ENCODE results near the gene COPG2. TPM values are rescaled to one million over a fixed set of nuclear protein-coding genes. Genes with fewer than 3 reads are reported as not detected.
"Not testable (repeated sequence)": the region's sequence is repeated elsewhere in the genome, so short reads cannot be mapped to it uniquely, and the experiment has no call there.

The COPG2 gene
- total and polyA plus RNA-seq, 2 donors (not counting 3 experiments of a cell fraction or from before 2014, with no cell fraction given) = 9.4 to 11.6 TPM

DNA sequence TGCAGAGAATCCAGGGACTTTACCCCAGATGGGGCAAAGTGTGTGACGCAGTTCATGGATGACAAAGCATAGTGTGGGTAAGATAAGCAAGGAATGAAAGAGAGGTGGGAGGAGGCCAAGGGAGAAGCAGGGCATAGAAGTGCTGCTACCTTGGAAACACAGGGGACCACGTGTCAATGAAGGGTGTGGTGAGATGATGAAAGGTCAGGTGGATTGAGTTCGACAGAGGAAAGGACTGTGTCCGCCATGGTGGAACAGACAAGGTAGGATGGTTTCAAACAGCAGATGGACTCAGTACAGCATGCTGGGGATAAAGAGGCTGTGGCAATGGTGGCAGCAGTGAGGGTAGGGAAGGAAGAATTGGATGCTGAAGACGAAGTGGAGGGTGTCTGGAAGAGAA, 143.9 kb downstream of the COPG2 start:
- ChIA-PET CTCF (no interaction called here), POLR2A (no interaction called here)
- H3K4me1 ChIP-seq (ENCODE audit: control insufficient read depth, extremely low read depth, insufficient read depth, low read length) = peaks cover 6% of the 10 kb centered on the region
- no peak overlapping the region for H3K4me3 ChIP-seq (replicated peaks in 1 of 3; ENCODE audit: insufficient read depth in 1 of 3, low read depth in 1 of 3, low read length in 3 of 3)
- H3K9me1 ChIP-seq (replicated peaks; ENCODE audit: control insufficient read depth, extremely low read depth, insufficient read depth, low read length) = no peaks in the 10 kb centered on the region
- H3K36me3 ChIP-seq (ENCODE audit: control insufficient read depth in 2 of 2, extremely low read depth in 1 of 2, insufficient read depth in 2 of 2, low read length in 2 of 2) = no peaks in the 10 kb centered on the region
- no peaks in the 10 kb centered on the region for H3K79me2 ChIP-seq (ENCODE audit: control insufficient read depth, insufficient read depth, low read length)
- FAIRE-seq (no peak), DNase-seq (ENCODE audit: low read depth, low spot score) (no peak)
- no peak overlapping the region for H2AFZ ChIP-seq (ENCODE audit: low read depth, low read length)
- intact Hi-C loops (cut with micrococcal nuclease) (no loop called here), dilution Hi-C loops (cut with MboI; ENCODE audit: extremely low pct_ligation_motif_present, low sequenced_read_pairs) (no loop called here)
- TF ChIP-seq MYC (IDR thresholded peaks at IDR 0.05; ENCODE audit: low read depth, low read length) = no peak
- TF ChIP-seq CTCF (IDR thresholded peaks at IDR 0.05; ENCODE audit: extremely low read depth in 1 of 2, insufficient read depth in 1 of 2, low read depth in 1 of 2, low read length in 2 of 2) = no peak
- no peak for TF ChIP-seq EZH2 (IDR thresholded peaks at IDR 0.05; ENCODE audit: borderline replicate concordance, low read depth, low read length, severe bottlenecking)
- no peak for TF ChIP-seq GATA2 (IDR thresholded peaks at IDR 0.05; ENCODE audit: insufficient read depth, insufficient read length, low read depth, low read length)
- TF ChIP-seq POLR2A (IDR thresholded peaks at IDR 0.05; ENCODE audit: low read depth, low read length) = no peak
- TF ChIP-seq FOS (IDR thresholded peaks at IDR 0.05; ENCODE audit: borderline replicate concordance, insufficient read depth, low read length) = no peak
- TF ChIP-seq POLR2AphosphoS5 (IDR thresholded peaks at IDR 0.05; ENCODE audit: insufficient read depth, low read depth, low read length) = no peak
- TF ChIP-seq, protein P1, sequence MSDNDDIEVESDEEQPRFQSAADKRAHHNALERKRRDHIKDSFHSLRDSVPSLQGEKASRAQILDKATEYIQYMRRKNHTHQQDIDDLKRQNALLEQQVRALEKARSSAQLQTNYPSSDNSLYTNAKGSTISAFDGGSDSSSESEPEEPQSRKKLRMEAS (IDR thresholded peaks at IDR 0.05; ENCODE audit: insufficient read depth, insufficient read length) = no peak
- no peaks in the 10 kb centered on the region for H4K20me1 ChIP-seq (replicated peaks; ENCODE audit: control insufficient read depth, extremely low read depth, insufficient read depth, low read length)
- no peak overlapping the region for H3K9ac ChIP-seq (replicated peaks; ENCODE audit: extremely low read depth, insufficient read depth, low read length)
- no TSS peak for BruUV-seq (replicated peaks)
- no peaks in the 10 kb centered on the region for H3K9me3 ChIP-seq (replicated peaks; ENCODE audit: control insufficient read depth, insufficient read depth, low read length)
- no peak overlapping the region for H3K4me2 ChIP-seq (ENCODE audit: insufficient read depth, low read length)
- H3K27ac ChIP-seq (ENCODE audit: insufficient read depth, low read depth, low read length) = no peak overlapping the region
- no peaks in the 10 kb centered on the region for H3K27me3 ChIP-seq (ENCODE audit: control insufficient read depth in 2 of 2, insufficient read depth in 2 of 2, low read length in 2 of 2)

DNA sequence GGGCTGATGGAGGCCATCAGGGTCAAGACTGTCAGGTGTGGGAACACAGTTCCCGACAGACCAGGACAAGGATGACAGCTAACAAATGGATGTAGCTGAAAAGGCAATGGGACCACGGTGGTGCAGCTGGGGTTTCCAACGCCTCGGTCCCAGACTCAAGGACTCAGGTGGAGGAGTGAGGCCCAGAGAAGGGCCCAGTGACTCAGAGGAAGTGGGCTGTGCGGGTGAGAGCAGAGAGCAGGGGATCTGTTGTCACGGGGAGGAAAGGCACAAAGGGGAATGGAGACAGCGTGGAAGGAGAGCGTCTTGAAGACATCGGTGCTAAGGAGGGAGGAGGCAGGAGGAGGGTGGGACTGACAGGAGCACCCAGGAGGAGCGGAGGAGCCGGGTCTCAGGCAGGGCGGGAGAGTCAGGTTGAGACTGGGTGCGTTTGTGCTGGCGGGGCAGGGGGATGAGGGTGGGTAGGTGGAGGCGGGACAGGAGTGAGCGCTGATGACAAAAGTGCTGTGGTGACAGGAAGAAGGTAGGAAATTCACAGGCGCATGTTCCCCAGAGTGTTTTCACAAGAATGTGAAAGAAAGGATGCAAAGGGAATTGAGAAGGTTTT, 144.9 kb downstream of the COPG2 start:
- CTCF ChIA-PET; H3K36me3 ChIP-seq (ENCODE audit: control insufficient read depth in 2 of 2, extremely low read depth in 1 of 2, insufficient read depth in 2 of 2, low read length in 2 of 2); H3K4me1 ChIP-seq (ENCODE audit: control insufficient read depth, extremely low read depth, insufficient read depth, low read length); dilution Hi-C loops (cut with MboI; ENCODE audit: extremely low pct_ligation_motif_present, low sequenced_read_pairs); H3K27ac ChIP-seq (ENCODE audit: insufficient read depth, low read depth, low read length); BruUV-seq (replicated peaks); intact Hi-C loops (cut with micrococcal nuclease); FAIRE-seq; H3K9me3 ChIP-seq (replicated peaks; ENCODE audit: control insufficient read depth, insufficient read depth, low read length); H3K79me2 ChIP-seq (ENCODE audit: control insufficient read depth, insufficient read depth, low read length); H3K4me3 ChIP-seq (replicated peaks in 1 of 3; ENCODE audit: insufficient read depth in 1 of 3, low read depth in 1 of 3, low read length in 3 of 3); H3K27me3 ChIP-seq (ENCODE audit: control insufficient read depth in 2 of 2, insufficient read depth in 2 of 2, low read length in 2 of 2); H3K4me2 ChIP-seq (ENCODE audit: insufficient read depth, low read length); H4K20me1 ChIP-seq (replicated peaks; ENCODE audit: control insufficient read depth, extremely low read depth, insufficient read depth, low read length); H2AFZ ChIP-seq (ENCODE audit: low read depth, low read length); H3K9ac ChIP-seq (replicated peaks; ENCODE audit: extremely low read depth, insufficient read depth, low read length); H3K9me1 ChIP-seq (replicated peaks; ENCODE audit: control insufficient read depth, extremely low read depth, insufficient read depth, low read length); POLR2A ChIA-PET; DNase-seq (ENCODE audit: low read depth, low spot score): not testable (repeated sequence)
